ENCODE results near the gene CPOX.

The CPOX gene

GRCh38 chr3:98532709-98533571, 60.5 kb downstream of the CPOX start:
- no peak for DNase-seq

- no peak for DNase-seq
Observed at GRCh38 chr3:98532275-98532637, 61.2 kb downstream of the CPOX start.

- DNase-seq: no peak
Observed at GRCh38 chr3:98531622-98532274, 61.7 kb downstream of the CPOX start, which contains the start of gene GPR15. Gene GPR15, plus strand, starts transcription at chr3:98531978. Its CDS starts 56 bp downstream, at chr3:98532034.

GRCh38 chr3:98530676-98531075, 62.7 kb downstream of the CPOX start:
- no peak for DNase-seq

- DNase-seq: no peak
Observed at GRCh38 chr3:98529856-98530459, 63.5 kb downstream of the CPOX start.

Measured in NCI-H1417 treated with DMSO at 0.1 percent for 48 hours (cell line).